Measurements from ENCODE around the gene SLC25A46.
A peak's percentile ranks its signal among the peaks of the same experiment; 100 is the strongest.

SLC25A46 gene

GRCh38 chr5:110735556-110735955, 3.3 kb upstream of the SLC25A46 start:
- peaks cover 3% of the 10 kb centered on the region; the same call in 1 of the 2 replicates for H3K36me3 ChIP-seq (ENCODE audit: control insufficient read depth, low read length)
- peaks cover 22% of the 10 kb centered on the region for H3K79me2 ChIP-seq (ENCODE audit: control insufficient read depth, low read length)
- no peak overlapping the region for H3K4me3 ChIP-seq (ENCODE audit: low read length)
- no peaks in the 10 kb centered on the region for H3K9me2 ChIP-seq (replicated peaks; ENCODE audit: control insufficient read depth, low read length)
- TF ChIP-seq CTCF (IDR thresholded peaks at IDR 0.05; ENCODE audit: low read depth, low read length, poor library complexity, severe bottlenecking): no peak
- no peak for TF ChIP-seq EZH2phosphoT487 (IDR thresholded peaks at IDR 0.05; ENCODE audit: borderline replicate concordance, low read length)
- H3K4me1 ChIP-seq (ENCODE audit: control insufficient read depth, low read length): peaks cover 29% of the 10 kb centered on the region
- no peaks in the 10 kb centered on the region for H3K9me3 ChIP-seq (ENCODE audit: control insufficient read depth, insufficient read depth, low read length)
- H4K20me1 ChIP-seq (ENCODE audit: control insufficient read depth, insufficient read depth, low read depth, low read length): no peaks in the 10 kb centered on the region; the same call in 1 of the 2 replicates
- no peak overlapping the region for H3K27ac ChIP-seq (ENCODE audit: low read depth, low read length)
- H3F3A ChIP-seq (ENCODE audit: control insufficient read depth, insufficient read depth): no peaks in the 10 kb centered on the region
- no peak overlapping the region for H3K4me2 ChIP-seq (ENCODE audit: low read length)
- no peaks in the 10 kb centered on the region for H3K27me3 ChIP-seq (ENCODE audit: control insufficient read depth, low read length)

DNA sequence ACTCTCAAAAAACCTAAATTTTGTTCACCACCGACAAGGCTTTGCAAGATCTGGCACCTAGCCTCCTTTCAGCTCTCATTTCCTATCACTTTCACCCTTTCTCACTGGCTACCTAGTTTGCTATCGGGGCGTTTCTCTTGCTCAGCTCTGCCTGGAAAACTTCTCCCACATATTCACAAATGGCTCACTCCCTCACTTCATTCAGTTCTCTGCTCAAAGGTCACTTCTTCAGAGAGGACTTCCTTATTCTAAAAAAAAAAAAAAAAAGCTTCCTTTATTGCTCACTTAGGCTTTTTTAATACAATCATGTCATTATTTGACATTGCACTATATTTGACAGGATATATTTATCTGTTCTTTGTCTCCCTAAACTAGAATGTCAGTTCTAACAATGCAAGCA, 2.1 kb upstream of the SLC25A46 start:
- Histone ChIP-seq H3K9me2 (replicated peaks; ENCODE audit: control insufficient read depth, low read length) (no peaks in the 10 kb centered on the region), H3K27ac (ENCODE audit: low read depth, low read length) (no peak overlapping the region), H3F3A (ENCODE audit: control insufficient read depth, insufficient read depth) (no peaks in the 10 kb centered on the region), H3K9me3 (ENCODE audit: control insufficient read depth, insufficient read depth, low read length) (no peaks in the 10 kb centered on the region), H3K27me3 (ENCODE audit: control insufficient read depth, low read length) (no peaks in the 10 kb centered on the region), H3K4me3 (ENCODE audit: low read length) (peak overlapping the region; percentile 23), H3K4me1 (ENCODE audit: control insufficient read depth, low read length) (peaks cover 32% of the 10 kb centered on the region), H3K79me2 (ENCODE audit: control insufficient read depth, low read length) (peaks cover 34% of the 10 kb centered on the region), H3K4me2 (ENCODE audit: low read length) (peak overlapping the region; percentile 33), H3K36me3 (ENCODE audit: control insufficient read depth, low read length) (peaks cover 11% of the 10 kb centered on the region; the same call in 1 of the 2 replicates), H4K20me1 (ENCODE audit: control insufficient read depth, insufficient read depth, low read depth, low read length) (peaks cover 6% of the 10 kb centered on the region; the same call in 1 of the 2 replicates)
- TF ChIP-seq EZH2phosphoT487 (IDR thresholded peaks at IDR 0.05; ENCODE audit: borderline replicate concordance, low read length) (no peak), CTCF (IDR thresholded peaks at IDR 0.05; ENCODE audit: low read depth, low read length, poor library complexity, severe bottlenecking) (no peak)

DNA sequence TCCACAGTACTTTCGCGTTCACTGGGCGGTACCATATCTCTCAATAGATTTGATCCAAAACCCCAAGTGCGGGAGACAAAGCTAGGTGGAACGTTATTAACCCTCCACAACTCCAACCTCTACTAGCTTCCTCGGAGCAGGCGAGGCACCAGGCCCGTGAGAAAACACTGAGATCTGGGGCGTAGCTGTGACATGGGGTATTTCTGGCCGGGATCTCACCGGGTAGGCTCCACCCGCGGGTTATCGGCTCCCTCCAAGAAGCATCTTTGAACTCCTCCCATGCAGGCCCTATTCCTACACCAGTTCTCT, 350 bp upstream of the SLC25A46 start:
- Histone ChIP-seq H3K79me2 (ENCODE audit: control insufficient read depth, low read length) (peaks cover 44% of the 10 kb centered on the region), H3K27ac (ENCODE audit: low read depth, low read length) (0 out of 2 replicates have a peak overlapping the region, but pooled peaks have one; percentile 18), H3K9me3 (ENCODE audit: control insufficient read depth, insufficient read depth, low read length) (no peaks in the 10 kb centered on the region), H3K4me3 (ENCODE audit: low read length) (peak overlapping the region; percentile 83), H3K9me2 (replicated peaks; ENCODE audit: control insufficient read depth, low read length) (no peaks in the 10 kb centered on the region), H4K20me1 (ENCODE audit: control insufficient read depth, insufficient read depth, low read depth, low read length) (peaks cover 6% of the 10 kb centered on the region; the same call in 1 of the 2 replicates), H3K4me2 (ENCODE audit: low read length) (peak overlapping the region; percentile 91), H3F3A (ENCODE audit: control insufficient read depth, insufficient read depth) (no peaks in the 10 kb centered on the region), H3K36me3 (ENCODE audit: control insufficient read depth, low read length) (peaks cover 19% of the 10 kb centered on the region), H3K4me1 (ENCODE audit: control insufficient read depth, low read length) (peaks cover 32% of the 10 kb centered on the region), H3K27me3 (ENCODE audit: control insufficient read depth, low read length) (no peaks in the 10 kb centered on the region)
- no peak for TF ChIP-seq EZH2phosphoT487 (IDR thresholded peaks at IDR 0.05; ENCODE audit: borderline replicate concordance, low read length)

DNA sequence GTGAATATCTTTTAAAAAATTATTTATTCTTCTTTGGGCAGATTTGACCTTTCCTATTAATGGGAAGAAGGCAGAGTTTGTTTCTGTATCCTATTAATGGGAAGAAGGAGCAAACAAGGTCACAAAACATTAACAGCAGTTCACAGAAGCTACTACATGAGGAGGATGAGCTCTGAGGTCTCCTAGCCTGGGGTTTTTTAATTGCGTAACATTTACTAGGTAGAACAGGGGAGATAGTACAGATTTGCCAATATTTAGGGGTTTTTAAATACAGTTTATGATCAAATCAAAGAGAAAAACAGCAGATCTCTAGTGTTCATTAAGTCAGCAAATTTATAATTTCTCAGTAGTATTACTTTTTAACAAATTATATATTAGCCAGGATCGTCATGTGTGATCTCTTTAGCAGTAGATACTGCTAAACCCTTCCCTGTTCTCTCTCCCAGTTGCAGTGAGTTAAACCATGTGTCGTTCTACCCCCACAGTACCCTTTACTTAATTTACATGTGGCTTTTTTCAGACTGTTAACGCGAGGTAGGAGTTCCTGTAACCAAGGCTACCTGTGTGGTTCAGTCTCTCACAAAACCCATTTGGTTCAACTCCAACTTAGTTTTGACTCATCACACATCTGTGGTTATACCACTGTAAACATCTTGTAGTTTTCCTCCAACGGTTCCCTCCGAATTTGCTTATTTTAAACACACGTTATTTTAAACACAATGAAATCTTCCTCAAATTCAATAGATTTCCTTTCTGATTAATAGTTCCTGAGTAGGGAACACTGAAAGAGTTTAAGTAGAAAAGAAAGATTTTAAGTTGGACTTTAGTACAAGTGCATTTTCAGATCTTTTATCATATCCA, 13.3 kb downstream of the SLC25A46 start:
- peaks cover 30% of the 10 kb centered on the region for H3K4me1 ChIP-seq (ENCODE audit: control insufficient read depth, low read length)

More for the DNA sequence above, 13.3 kb downstream of the SLC25A46 start:
- Histone ChIP-seq H3K4me2 (ENCODE audit: low read length) (peak overlapping the region; percentile 22), H3K9me3 (ENCODE audit: control insufficient read depth, insufficient read depth, low read length) (no peaks in the 10 kb centered on the region), H3K27ac (ENCODE audit: low read depth, low read length) (peak overlapping the region; percentile 41), H3K4me3 (ENCODE audit: low read length) (peak overlapping the region; percentile 11; the same call in 1 of the 2 replicates), H4K20me1 (ENCODE audit: control insufficient read depth, insufficient read depth, low read depth, low read length) (no peaks in the 10 kb centered on the region), H3K79me2 (ENCODE audit: control insufficient read depth, low read length) (no peaks in the 10 kb centered on the region), H3K27me3 (ENCODE audit: control insufficient read depth, low read length) (no peaks in the 10 kb centered on the region), H3F3A (ENCODE audit: control insufficient read depth, insufficient read depth) (peaks cover 10% of the 10 kb centered on the region), H3K9me2 (replicated peaks; ENCODE audit: control insufficient read depth, low read length) (no peaks in the 10 kb centered on the region), H3K36me3 (ENCODE audit: control insufficient read depth, low read length) (peaks cover 63% of the 10 kb centered on the region)
- no peak for TF ChIP-seq CTCF (IDR thresholded peaks at IDR 0.05; ENCODE audit: low read depth, low read length, poor library complexity, severe bottlenecking)
- no peak for TF ChIP-seq EZH2phosphoT487 (IDR thresholded peaks at IDR 0.05; ENCODE audit: borderline replicate concordance, low read length)
